HL-60 (cell line): ENCODE results near the gene SYN1.

Experiments
- GABPA ChIP-seq: IDR thresholded peaks from 2 replicates; pipeline ENCODE4 v1.6.1; 2012; ENCODE audit warnings: low read depth
- POLR2AphosphoS5 ChIP-seq: IDR thresholded peaks from 2 replicates; pipeline ENCODE4 v1.6.1; 2012; ENCODE audit warnings: low read depth
- SPI1 ChIP-seq: IDR thresholded peaks from 2 replicates; pipeline ENCODE4 v1.6.1; 2012; ENCODE audit warnings: low read depth, mild to moderate bottlenecking, borderline replicate concordance
- TF ChIP-seq, protein P1 (sequence below): IDR thresholded peaks from one replicate; pipeline ENCODE4 v1.5.1; 2011; ENCODE audit warnings: low read length, control low read depth, inconsistent platforms; ENCODE audit not compliant: insufficient read depth
- TF ChIP-seq, protein P2 (sequence below): IDR thresholded peaks from 2 replicates; pipeline ENCODE4 v1.6.1; 2012; ENCODE audit warnings: low read depth; ENCODE audit not compliant: insufficient replicate concordance

DNA sequence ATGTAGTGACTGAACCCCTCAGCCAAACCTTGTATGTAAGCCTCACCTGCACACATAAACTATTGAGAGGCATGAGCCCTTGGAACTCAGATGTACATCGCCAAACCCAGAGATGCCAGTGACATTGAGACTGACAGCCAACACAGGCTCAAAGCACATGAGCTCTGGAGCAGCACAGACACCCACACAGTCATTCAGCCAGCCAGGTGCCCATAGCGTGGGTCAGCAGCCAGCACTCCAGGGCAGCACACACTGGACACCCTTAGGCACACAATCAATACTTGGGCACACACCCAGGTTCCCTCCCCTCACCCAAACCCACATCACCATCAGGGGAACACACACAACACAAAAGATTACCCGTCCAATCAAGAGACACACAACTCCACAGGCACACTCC lies 41.8 kb downstream of the SYN1 start:
- TF ChIP-seq, protein P1, sequence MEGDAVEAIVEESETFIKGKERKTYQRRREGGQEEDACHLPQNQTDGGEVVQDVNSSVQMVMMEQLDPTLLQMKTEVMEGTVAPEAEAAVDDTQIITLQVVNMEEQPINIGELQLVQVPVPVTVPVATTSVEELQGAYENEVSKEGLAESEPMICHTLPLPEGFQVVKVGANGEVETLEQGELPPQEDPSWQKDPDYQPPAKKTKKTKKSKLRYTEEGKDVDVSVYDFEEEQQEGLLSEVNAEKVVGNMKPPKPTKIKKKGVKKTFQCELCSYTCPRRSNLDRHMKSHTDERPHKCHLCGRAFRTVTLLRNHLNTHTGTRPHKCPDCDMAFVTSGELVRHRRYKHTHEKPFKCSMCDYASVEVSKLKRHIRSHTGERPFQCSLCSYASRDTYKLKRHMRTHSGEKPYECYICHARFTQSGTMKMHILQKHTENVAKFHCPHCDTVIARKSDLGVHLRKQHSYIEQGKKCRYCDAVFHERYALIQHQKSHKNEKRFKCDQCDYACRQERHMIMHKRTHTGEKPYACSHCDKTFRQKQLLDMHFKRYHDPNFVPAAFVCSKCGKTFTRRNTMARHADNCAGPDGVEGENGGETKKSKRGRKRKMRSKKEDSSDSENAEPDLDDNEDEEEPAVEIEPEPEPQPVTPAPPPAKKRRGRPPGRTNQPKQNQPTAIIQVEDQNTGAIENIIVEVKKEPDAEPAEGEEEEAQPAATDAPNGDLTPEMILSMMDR, result no peak
- TF ChIP-seq GABPA, result no peak
- no peak for TF ChIP-seq POLR2AphosphoS5
- TF ChIP-seq, protein P2, sequence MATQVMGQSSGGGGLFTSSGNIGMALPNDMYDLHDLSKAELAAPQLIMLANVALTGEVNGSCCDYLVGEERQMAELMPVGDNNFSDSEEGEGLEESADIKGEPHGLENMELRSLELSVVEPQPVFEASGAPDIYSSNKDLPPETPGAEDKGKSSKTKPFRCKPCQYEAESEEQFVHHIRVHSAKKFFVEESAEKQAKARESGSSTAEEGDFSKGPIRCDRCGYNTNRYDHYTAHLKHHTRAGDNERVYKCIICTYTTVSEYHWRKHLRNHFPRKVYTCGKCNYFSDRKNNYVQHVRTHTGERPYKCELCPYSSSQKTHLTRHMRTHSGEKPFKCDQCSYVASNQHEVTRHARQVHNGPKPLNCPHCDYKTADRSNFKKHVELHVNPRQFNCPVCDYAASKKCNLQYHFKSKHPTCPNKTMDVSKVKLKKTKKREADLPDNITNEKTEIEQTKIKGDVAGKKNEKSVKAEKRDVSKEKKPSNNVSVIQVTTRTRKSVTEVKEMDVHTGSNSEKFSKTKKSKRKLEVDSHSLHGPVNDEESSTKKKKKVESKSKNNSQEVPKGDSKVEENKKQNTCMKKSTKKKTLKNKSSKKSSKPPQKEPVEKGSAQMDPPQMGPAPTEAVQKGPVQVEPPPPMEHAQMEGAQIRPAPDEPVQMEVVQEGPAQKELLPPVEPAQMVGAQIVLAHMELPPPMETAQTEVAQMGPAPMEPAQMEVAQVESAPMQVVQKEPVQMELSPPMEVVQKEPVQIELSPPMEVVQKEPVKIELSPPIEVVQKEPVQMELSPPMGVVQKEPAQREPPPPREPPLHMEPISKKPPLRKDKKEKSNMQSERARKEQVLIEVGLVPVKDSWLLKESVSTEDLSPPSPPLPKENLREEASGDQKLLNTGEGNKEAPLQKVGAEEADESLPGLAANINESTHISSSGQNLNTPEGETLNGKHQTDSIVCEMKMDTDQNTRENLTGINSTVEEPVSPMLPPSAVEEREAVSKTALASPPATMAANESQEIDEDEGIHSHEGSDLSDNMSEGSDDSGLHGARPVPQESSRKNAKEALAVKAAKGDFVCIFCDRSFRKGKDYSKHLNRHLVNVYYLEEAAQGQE, result no peak
- TF ChIP-seq SPI1, result no peak
